ENCODE measurements around the gene C19orf12. TPM values are rescaled to one million over a fixed set of nuclear protein-coding genes. Genes with fewer than 3 reads are reported as not detected.

The C19orf12 gene
- total and polyA plus RNA-seq, 2 donors (not counting 3 experiments of a cell fraction or from before 2014, with no cell fraction given), result 20.4 to 22.9 TPM

DNA sequence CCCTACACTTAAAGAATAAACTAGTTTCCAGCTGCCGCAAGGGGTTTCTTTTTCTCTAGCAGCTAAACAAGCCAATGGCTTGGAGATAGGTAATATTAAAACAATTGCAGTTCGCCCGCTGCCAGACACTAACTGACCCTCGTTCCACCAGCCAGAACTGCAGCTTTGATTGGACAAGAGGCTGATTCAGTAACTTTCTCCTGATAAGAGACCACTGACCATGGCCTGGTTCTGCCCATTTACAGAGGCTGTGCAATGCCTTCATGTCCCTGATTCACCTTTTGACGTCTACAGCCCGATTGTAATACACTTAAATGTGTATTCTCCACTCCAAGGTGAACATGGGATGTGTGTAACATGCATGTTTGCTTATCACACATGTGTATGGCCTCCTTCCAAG is 12.8 kb upstream of the C19orf12 start:
- intact Hi-C loops (cut with micrococcal nuclease), result no loop called here
- CTCF ChIA-PET, result interaction anchor here (1.5 to 2.5 kb wide), 4 partner anchors 10 to 117 kb away, joined by 5 to 13 read pairs (median 8); no protein-coding TSS in a partner anchor
- no peak overlapping the region for H2AFZ ChIP-seq (ENCODE audit: low read depth, low read length)

More for the DNA sequence above, 12.8 kb upstream of the C19orf12 start:
- no peaks in the 10 kb centered on the region for H3K36me3 ChIP-seq (ENCODE audit: control insufficient read depth in 2 of 2, extremely low read depth in 1 of 2, insufficient read depth in 2 of 2, low read length in 2 of 2)
- no peak overlapping the region for H3K9ac ChIP-seq (replicated peaks; ENCODE audit: extremely low read depth, insufficient read depth, low read length)
- no peaks in the 10 kb centered on the region for H3K9me1 ChIP-seq (replicated peaks; ENCODE audit: control insufficient read depth, extremely low read depth, insufficient read depth, low read length)
- no peak overlapping the region for H3K27ac ChIP-seq (ENCODE audit: insufficient read depth, low read depth, low read length)
- no peak overlapping the region for H3K4me3 ChIP-seq (replicated peaks in 1 of 3; ENCODE audit: insufficient read depth in 1 of 3, low read depth in 1 of 3, low read length in 3 of 3)
- no peaks in the 10 kb centered on the region for H4K20me1 ChIP-seq (replicated peaks; ENCODE audit: control insufficient read depth, extremely low read depth, insufficient read depth, low read length)
- no peak overlapping the region for H3K4me2 ChIP-seq (ENCODE audit: insufficient read depth, low read length)
- DNase-seq (ENCODE audit: low read depth, low spot score) (no peak), FAIRE-seq (no peak)
- dilution Hi-C loops (cut with MboI; ENCODE audit: extremely low pct_ligation_motif_present, low sequenced_read_pairs), result loop anchor here (25.0 kb wide), 1 partner anchor 909 kb away; no protein-coding TSS in a partner anchor
- POLR2A ChIA-PET, result interaction anchor here (0.9 kb wide), 1 partner anchor 122 kb away, joined by 3 read pairs; the partner anchor contains the start of gene POP4
- H3K27me3 ChIP-seq (ENCODE audit: control insufficient read depth in 2 of 2, insufficient read depth in 2 of 2, low read length in 2 of 2), result peaks cover 18 to 22% of the 10 kb centered on the region in 2 experiments
- no peaks in the 10 kb centered on the region for H3K9me3 ChIP-seq (replicated peaks; ENCODE audit: control insufficient read depth, insufficient read depth, low read length)
- H3K4me1 ChIP-seq (ENCODE audit: control insufficient read depth, extremely low read depth, insufficient read depth, low read length), result no peaks in the 10 kb centered on the region
- TF ChIP-seq JUN (IDR thresholded peaks at IDR 0.05; ENCODE audit: borderline replicate concordance, insufficient read depth, insufficient read length, low read depth) (no peak), POLR2A (IDR thresholded peaks at IDR 0.05; ENCODE audit: low read depth, low read length) (no peak), GATA2 (IDR thresholded peaks at IDR 0.05; ENCODE audit: insufficient read depth, insufficient read length, low read depth, low read length) (no peak), POLR2AphosphoS5 (IDR thresholded peaks at IDR 0.05; ENCODE audit: insufficient read depth, low read depth, low read length) (no peak), MYC (IDR thresholded peaks at IDR 0.05; ENCODE audit: low read depth, low read length) (no peak), FOS (IDR thresholded peaks at IDR 0.05; ENCODE audit: borderline replicate concordance, insufficient read depth, low read length) (no peak)
- TF ChIP-seq, protein P1, sequence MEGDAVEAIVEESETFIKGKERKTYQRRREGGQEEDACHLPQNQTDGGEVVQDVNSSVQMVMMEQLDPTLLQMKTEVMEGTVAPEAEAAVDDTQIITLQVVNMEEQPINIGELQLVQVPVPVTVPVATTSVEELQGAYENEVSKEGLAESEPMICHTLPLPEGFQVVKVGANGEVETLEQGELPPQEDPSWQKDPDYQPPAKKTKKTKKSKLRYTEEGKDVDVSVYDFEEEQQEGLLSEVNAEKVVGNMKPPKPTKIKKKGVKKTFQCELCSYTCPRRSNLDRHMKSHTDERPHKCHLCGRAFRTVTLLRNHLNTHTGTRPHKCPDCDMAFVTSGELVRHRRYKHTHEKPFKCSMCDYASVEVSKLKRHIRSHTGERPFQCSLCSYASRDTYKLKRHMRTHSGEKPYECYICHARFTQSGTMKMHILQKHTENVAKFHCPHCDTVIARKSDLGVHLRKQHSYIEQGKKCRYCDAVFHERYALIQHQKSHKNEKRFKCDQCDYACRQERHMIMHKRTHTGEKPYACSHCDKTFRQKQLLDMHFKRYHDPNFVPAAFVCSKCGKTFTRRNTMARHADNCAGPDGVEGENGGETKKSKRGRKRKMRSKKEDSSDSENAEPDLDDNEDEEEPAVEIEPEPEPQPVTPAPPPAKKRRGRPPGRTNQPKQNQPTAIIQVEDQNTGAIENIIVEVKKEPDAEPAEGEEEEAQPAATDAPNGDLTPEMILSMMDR (IDR thresholded peaks at IDR 0.05; ENCODE audit: extremely low read depth in 1 of 2, insufficient read depth in 1 of 2, low read depth in 1 of 2, low read length in 2 of 2), result no peak
- TF ChIP-seq, protein P2, sequence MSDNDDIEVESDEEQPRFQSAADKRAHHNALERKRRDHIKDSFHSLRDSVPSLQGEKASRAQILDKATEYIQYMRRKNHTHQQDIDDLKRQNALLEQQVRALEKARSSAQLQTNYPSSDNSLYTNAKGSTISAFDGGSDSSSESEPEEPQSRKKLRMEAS (IDR thresholded peaks at IDR 0.05; ENCODE audit: insufficient read depth, insufficient read length), result no peak
- no peaks in the 10 kb centered on the region for H3K79me2 ChIP-seq (ENCODE audit: control insufficient read depth, insufficient read depth, low read length)
- no TSS peak for BruUV-seq (replicated peaks)
